ENCODE measurements around the gene MAP3K2. TPM values are rescaled to one million over a fixed set of nuclear protein-coding genes. Genes with fewer than 3 reads are reported as not detected.
A peak's percentile ranks its signal among the peaks of the same experiment; 100 is the strongest.

Gene MAP3K2
- total RNA-seq, 2 donors from 2014 or later, result 29.3 to 31.2 TPM

- intact Hi-C loops (cut with DNase I), result no loop called here
- DNase-seq (no peak), ATAC-seq (no peak)
Observed at GRCh38 chr2:127389778-127390435, 2.1 kb upstream of the MAP3K2 start.

- ATAC-seq (no peak), DNase-seq (no peak)
- intact Hi-C loops (cut with DNase I), result no loop called here
Observed at GRCh38 chr2:127388423-127389164, 819 bp upstream of the MAP3K2 start.

- ATAC-seq, result peak; percentile 86 to 91
Observed at GRCh38 chr2:127386764-127387654, 766 bp downstream of the MAP3K2 start.

GRCh38 chr2:127386246-127386645, 1.5 kb downstream of the MAP3K2 start:
- DNase-seq (no peak), ATAC-seq (no peak)
- intact Hi-C loops (cut with DNase I), result no loop called here

More at GRCh38 chr2:127386764-127387654, 766 bp downstream of the MAP3K2 start:
- intact Hi-C loops (cut with DNase I), result no loop called here
- DNase-seq, result peak; percentile 86

GRCh38 chr2:127384529-127384928, 3.2 kb downstream of the MAP3K2 start:
- DNase-seq, result no peak
- ATAC-seq, result no peak
- intact Hi-C loops (cut with DNase I), result no loop called here

GRCh38 chr2:127382831-127383230, 4.9 kb downstream of the MAP3K2 start:
- DNase-seq, result no peak
- no peak for ATAC-seq
- intact Hi-C loops (cut with DNase I), result no loop called here

- intact Hi-C loops (cut with DNase I), result no loop called here
- ATAC-seq, result no peak
- no peak for DNase-seq
Observed at GRCh38 chr2:127381762-127382161, 6.0 kb downstream of the MAP3K2 start.

- DNase-seq (no peak), ATAC-seq (no peak)
- intact Hi-C loops (cut with DNase I), result no loop called here
Observed at GRCh38 chr2:127379712-127380355, 7.9 kb downstream of the MAP3K2 start.

- DNase-seq (no peak), ATAC-seq (peak in 1 of 2 donors; percentile 47)
- intact Hi-C loops (cut with DNase I), result no loop called here
Observed at GRCh38 chr2:127378720-127379119, 9.1 kb downstream of the MAP3K2 start.

GRCh38 chr2:127377262-127377661, 10.5 kb downstream of the MAP3K2 start:
- intact Hi-C loops (cut with DNase I), result no loop called here
- no peak for ATAC-seq
- DNase-seq, result no peak

GRCh38 chr2:127376257-127376656, 11.5 kb downstream of the MAP3K2 start:
- intact Hi-C loops (cut with DNase I), result no loop called here
- ATAC-seq, result no peak
- DNase-seq, result no peak

- DNase-seq (no peak), ATAC-seq (no peak)
- intact Hi-C loops (cut with DNase I), result no loop called here
Observed at GRCh38 chr2:127373362-127374083, 14.3 kb downstream of the MAP3K2 start.

- intact Hi-C loops (cut with DNase I), result no loop called here
- DNase-seq, result peak; percentile 55
- ATAC-seq, result peak; percentile 67 to 92
Observed at GRCh38 chr2:127371037-127371436, 16.7 kb downstream of the MAP3K2 start.

GRCh38 chr2:127370010-127370409, 17.8 kb downstream of the MAP3K2 start:
- ATAC-seq (no peak), DNase-seq (no peak)
- intact Hi-C loops (cut with DNase I), result no loop called here

GRCh38 chr2:127365211-127365643, 22.5 kb downstream of the MAP3K2 start:
- intact Hi-C loops (cut with DNase I), result no loop called here
- peak in 1 of 2 donors; percentile 20 for ATAC-seq

GRCh38 chr2:127362971-127363370, 24.8 kb downstream of the MAP3K2 start:
- intact Hi-C loops (cut with DNase I), result no loop called here
- no peak for DNase-seq
- peak in 1 of 2 donors; percentile 26 for ATAC-seq

More at GRCh38 chr2:127365211-127365643, 22.5 kb downstream of the MAP3K2 start:
- DNase-seq, result no peak

- DNase-seq (no peak), ATAC-seq (no peak)
- intact Hi-C loops (cut with DNase I), result no loop called here
Observed at GRCh38 chr2:127361929-127362885, 25.6 kb downstream of the MAP3K2 start.

Data from left cardiac atrium (tissue), 4 donors.